Upper lobe of left lung (tissue), 4 donors: ENCODE results near the gene PDPR.
"Not testable (repeated sequence)": the region's sequence is repeated elsewhere in the genome, so short reads cannot be mapped to it uniquely, and the experiment has no call there.

Experiments used
- CTCF ChIP-seq, 6 experiments: fragments of 450-650 bp in 4 of 6; fragments of 200-600 bp in 2 of 6; sonication (generic) in 2 of 6; IDR thresholded peaks; one replicate each; pipeline ENCODE4 v1.5.1; 2016 to 2019; ENCODE audit warnings: antibody characterized with exemption in 6 of 6
- POLR2A ChIP-seq, 4 donors: fragments of 450-650 bp; IDR thresholded peaks; one replicate each; pipeline ENCODE4 v1.5.1; 2016 to 2017; ENCODE audit warnings: antibody characterized with exemption in 4 of 4, mild to moderate bottlenecking in 2 of 4

DNA sequence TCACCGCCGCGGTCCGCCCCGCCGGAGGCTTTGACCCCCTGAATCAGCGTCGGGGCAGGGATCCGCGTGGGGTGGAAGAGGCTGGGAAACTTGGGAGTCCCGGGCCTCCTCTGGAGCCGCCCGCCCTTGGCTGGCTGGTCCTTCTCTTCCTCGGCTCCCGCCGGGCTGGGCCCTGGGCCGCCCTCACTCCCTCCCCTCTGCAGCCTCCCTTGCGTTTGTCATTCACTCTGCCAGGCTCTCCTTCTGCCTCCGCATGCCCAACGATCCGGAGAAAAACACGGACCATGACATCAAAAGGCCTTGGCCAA is 74.4 kb downstream of the PDPR start:
- TF ChIP-seq CTCF, POLR2A (IDR thresholded peaks at IDR 0.05): not testable (repeated sequence)
